NCI-H2029 treated with DMSO at 0.1 percent for 48 hours (cell line): ENCODE measurements around the gene MNS1.
"Not testable (repeated sequence)": the region's sequence is repeated elsewhere in the genome, so short reads cannot be mapped to it uniquely, and the experiment has no call there.

Source experiments
- DNase-seq: peaks from one replicate; lab custom pipeline; 2025; lab: John Stamatoyannopoulos, UW

The MNS1 gene

GRCh38 chr15:56445746-56446145 lies 19.2 kb downstream of the MNS1 start:
- DNase-seq: no peak

- no peak for DNase-seq
Measured at GRCh38 chr15:56442354-56442753, 22.6 kb downstream of the MNS1 start.

GRCh38 chr15:56440214-56440770 lies 24.6 kb downstream of the MNS1 start:
- DNase-seq: no peak

DNA sequence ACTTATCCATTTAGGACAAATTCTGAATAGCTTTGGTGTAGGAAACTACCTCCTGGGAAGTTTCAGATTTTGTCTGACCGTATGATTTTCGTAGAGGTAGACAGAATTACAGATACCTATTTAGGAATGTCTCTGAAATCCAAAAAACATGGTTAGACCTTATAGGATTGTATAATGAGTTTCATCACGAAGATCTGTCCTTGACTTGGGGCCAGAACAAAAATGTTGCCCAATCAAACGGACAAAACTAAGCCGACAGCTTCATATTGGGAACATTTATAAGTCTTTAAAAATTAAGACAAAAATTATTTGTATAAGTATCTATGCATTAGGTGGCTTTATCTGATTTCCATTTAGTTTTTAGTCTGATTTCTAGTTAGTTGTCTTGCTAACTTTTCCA lies 32.6 kb downstream of the MNS1 start:
- DNase-seq: no peak

DNA sequence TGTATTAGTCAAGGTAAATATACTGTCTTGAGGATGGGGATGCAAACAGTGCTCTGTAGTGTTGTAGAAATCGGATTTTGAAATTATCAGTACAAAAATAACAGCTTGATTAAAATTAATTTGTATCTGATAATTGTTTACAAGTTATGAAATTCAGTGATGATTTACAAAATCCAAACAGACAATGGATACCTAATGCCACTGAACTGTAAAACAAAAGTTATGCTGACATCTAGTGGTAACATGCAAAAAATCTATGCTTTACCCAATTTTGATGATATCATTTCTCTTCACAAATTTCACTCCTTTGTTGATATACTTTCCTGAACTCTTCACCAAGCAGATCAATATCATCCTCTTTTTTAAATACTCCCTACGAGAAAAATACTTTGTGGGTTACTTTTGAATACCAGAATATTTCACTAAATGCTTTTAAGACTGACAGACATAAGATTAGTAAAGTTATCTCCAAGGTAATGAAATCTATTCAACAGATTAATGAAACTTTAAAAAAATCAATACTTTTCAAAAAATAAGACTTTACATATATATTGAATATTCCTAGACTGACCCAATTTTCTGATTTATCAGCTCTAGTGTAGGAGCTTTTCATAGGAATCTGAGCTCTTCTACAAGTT lies 36.0 kb downstream of the MNS1 start:
- peak; percentile 6 for DNase-seq

DNA sequence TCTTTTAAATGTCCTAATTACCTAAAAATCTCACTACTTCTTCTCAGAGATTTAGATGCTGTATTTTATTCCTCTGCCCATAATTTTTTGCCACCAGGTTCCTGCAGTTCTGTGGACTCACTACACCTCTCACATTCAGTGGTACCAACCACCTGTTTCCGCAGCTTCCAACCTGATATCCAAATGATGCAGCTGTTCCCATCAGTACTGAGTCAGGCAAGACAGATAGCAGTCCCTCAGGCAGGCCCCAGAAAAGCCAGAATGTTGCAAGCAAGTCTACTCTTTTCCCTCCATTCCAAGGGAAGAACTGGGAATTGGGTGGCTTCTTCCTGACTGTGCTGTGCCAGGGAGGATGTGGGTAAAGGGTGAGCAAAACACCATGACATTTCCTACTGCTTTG lies 39.0 kb downstream of the MNS1 start:
- no peak for DNase-seq

- DNase-seq: no peak
Measured at GRCh38 chr15:56425276-56425675, 39.7 kb downstream of the MNS1 start.

- DNase-seq: not testable (repeated sequence)
Measured at GRCh38 chr15:56413114-56413733, 51.7 kb downstream of the MNS1 start.

GRCh38 chr15:56411122-56411749 lies 53.7 kb downstream of the MNS1 start:
- no peak for DNase-seq

DNA sequence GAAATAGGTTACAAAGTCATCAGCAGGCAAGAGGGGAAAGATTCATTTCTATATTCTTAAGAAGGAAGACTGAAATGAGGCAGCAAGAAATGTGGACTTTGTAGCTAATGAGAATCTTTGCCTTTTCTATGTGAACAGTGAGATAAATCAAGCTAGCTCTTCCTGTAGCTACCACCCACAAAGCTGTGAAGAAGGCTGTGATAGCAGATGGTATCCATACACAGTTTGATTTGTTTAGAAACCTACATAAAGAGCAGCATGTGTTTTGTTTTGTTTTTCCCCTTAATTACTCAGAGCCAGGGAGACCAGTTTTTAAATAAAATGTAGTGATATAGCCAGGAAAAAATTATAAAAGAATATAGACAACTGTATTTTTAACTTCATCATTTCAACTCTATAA lies 54.2 kb downstream of the MNS1 start:
- no peak for DNase-seq

GRCh38 chr15:56399209-56399608 lies 65.7 kb downstream of the MNS1 start:
- not testable (repeated sequence) for DNase-seq

GRCh38 chr15:56397325-56397724 lies 67.6 kb downstream of the MNS1 start:
- DNase-seq: not testable (repeated sequence)

DNA sequence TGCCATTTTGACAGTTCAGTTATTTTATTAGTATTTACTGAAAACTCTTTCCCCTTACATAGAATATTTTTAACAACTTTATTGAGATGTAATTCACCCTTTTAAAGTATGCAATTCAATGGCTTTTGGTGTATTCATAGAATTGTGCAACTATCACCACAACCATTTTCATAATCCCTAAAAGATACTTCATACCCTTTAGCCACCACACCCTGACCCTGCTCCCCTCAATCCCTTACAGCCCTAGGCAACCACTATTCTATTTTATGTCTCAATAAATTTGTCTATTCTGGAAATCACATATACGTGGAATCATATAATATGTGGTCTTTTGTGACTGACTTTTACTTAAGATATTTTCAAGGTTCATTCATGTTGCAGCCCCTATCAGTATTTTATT lies 70.0 kb downstream of the MNS1 start:
- no peak for DNase-seq

- DNase-seq: no peak
Measured at GRCh38 chr15:56393277-56393676, 71.7 kb downstream of the MNS1 start.

GRCh38 chr15:56390739-56391267 lies 74.1 kb downstream of the MNS1 start:
- no peak for DNase-seq

DNA sequence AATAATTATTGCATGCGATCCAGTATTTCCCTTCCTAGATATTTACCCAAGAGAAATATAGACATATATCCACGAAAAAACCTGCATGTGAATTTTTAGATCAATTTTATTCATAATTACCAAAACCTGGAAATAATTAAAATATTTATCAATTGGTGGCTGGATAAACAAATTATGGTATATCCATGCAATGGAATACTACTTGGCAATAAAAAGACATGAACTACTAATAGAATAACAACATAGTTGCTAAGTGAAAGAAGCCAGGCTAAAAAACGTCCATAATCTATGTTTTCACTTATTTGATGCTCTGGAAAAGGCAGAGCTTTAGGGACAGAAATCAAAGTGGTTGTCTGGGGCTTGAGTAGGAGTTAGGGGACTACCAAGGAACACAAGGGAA lies 79.0 kb downstream of the MNS1 start:
- DNase-seq: no peak

DNA sequence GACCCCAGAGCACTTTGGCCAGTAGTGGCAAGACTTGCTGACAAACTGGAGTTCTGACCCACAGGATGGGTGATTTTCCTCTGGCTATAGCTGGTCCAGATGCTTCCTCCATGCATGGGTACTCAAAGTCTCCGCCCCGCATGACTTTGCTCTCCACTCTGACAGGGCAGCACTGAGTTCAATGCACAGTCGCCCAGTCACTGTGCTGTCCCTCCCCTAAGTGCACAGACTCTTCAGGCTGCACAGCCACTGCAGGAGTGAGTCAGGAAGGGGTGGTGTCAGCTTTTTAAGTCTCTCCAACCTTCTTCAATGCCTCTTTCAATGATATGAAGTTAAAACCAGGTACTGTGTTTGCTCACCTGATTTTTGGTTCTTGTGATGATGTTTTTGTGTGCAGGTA lies 81.9 kb downstream of the MNS1 start:
- no peak for DNase-seq
